ENCODE data around the gene NEXN. TPM values are rescaled to one million over a fixed set of nuclear protein-coding genes. Genes with fewer than 3 reads are reported as not detected.

Gene NEXN
- polyA plus RNA-seq (2012; ENCODE audit: insufficient read depth, insufficient read length): 1.4 TPM

DNA sequence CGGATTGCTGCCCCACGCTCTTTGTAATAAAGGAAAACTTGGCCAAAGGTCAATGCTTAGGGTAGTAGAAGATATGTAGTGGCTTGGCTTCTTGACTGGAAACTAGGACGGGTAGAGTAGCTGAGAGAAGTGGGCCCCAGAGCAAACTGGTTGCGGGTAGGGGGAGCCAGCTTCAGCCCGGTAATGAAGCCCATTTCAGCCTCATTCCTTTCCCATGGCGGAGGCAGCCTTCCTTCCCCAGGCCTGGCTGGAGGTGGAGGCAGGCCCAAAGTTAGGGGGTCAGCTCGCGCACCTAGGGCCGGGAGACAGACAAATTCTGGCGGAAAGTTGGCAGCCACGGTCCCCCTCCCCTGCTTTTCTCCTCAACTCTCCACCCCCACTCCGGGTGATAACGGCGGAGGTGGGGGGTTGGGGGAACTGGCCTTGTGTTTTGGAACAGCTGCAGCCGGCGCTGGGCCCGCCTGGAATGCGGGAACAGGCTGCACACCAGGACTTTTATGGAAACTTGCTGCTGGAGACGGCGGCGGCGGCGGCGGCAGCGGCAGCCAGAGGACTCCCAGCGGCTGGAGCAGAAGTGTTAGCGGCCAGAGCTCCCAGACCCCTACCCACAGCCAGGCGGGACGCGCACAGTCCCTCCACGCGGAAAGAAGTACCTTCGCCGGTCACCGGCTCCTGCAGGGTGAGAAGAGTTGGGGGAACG, at the start of gene NEXN:
NEXN (plus strand) TSS at position 544 of the 700 bp plus-strand sequence. CDS start 27,483 bp downstream, outside the sequence.
- no peak for DNase-seq (ENCODE audit: low read depth, low spot score)
- no peak within 1 kb of the TSS for H3K4me3 ChIP-seq (ENCODE audit: low read length)

- H3K4me3 ChIP-seq (ENCODE audit: low read length): no peak overlapping the region
- no peak for DNase-seq (ENCODE audit: low read depth, low spot score)
Observed at GRCh38 chr1:77841574-77841973, 46.9 kb upstream of the NEXN start.

DNA sequence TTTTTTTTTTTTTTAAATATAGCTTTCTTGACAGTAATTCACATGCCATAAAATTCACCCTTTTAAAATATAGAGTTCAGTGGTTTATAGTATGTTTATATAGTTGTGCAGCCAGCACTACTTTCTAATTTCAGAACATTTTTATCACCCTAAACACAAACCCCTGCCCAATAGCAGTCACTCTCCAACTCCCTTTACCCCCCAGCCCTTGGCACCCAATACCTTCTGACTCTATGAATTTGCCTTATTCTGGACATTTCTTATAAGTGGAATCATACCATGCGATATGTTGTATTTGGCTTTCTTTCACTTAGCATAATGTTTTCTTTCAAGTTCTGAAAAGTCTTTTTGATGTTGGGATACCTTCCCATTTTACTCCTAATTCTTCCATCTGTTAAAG, 42.5 kb upstream of the NEXN start:
- H3K4me3 ChIP-seq (ENCODE audit: low read length): no peak overlapping the region
- DNase-seq (ENCODE audit: low read depth, low spot score): no peak

DNA sequence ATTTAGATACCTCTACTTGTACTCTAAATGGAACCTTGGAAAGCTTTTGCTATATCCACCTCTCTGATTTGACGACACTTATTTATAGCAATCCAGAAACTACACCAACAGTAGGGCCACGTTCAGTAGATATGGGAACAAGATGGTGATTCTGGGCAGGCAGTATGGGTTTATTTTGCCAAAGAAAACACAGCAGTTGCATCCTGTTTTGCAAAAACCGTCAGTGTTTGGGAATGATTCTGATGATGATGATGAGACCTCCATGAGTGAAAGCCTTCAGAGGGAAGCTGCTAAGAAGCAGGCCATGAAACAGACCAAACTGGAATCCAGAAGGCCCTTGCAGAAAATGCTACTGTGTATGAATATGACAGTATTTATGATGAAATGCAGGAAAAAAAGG, 41.5 kb upstream of the NEXN start:
- H3K4me3 ChIP-seq (ENCODE audit: low read length): no peak overlapping the region
- DNase-seq (ENCODE audit: low read depth, low spot score): no peak

- no peak overlapping the region for H3K4me3 ChIP-seq (ENCODE audit: low read length)
- peak; percentile 51 for DNase-seq (ENCODE audit: low read depth, low spot score)
Observed at GRCh38 chr1:77847621-77848080, 40.8 kb upstream of the NEXN start.

- no peak for DNase-seq (ENCODE audit: low read depth, low spot score)
- H3K4me3 ChIP-seq (ENCODE audit: low read length): no peak overlapping the region
Observed at GRCh38 chr1:77850082-77850481, 38.3 kb upstream of the NEXN start.

- no peak for DNase-seq (ENCODE audit: low read depth, low spot score)
Observed at GRCh38 chr1:77857552-77857951, 30.9 kb upstream of the NEXN start.

GRCh38 chr1:77858725-77859124, 29.7 kb upstream of the NEXN start:
- no peak overlapping the region for H3K4me3 ChIP-seq (ENCODE audit: low read length)

More at GRCh38 chr1:77857552-77857951, 30.9 kb upstream of the NEXN start:
- no peak overlapping the region for H3K4me3 ChIP-seq (ENCODE audit: low read length)

GRCh38 chr1:77859248-77859647, 29.2 kb upstream of the NEXN start:
- no peak overlapping the region for H3K4me3 ChIP-seq (ENCODE audit: low read length)
- no peak for DNase-seq (ENCODE audit: low read depth, low spot score)

More at GRCh38 chr1:77858725-77859124, 29.7 kb upstream of the NEXN start:
- no peak for DNase-seq (ENCODE audit: low read depth, low spot score)

DNA sequence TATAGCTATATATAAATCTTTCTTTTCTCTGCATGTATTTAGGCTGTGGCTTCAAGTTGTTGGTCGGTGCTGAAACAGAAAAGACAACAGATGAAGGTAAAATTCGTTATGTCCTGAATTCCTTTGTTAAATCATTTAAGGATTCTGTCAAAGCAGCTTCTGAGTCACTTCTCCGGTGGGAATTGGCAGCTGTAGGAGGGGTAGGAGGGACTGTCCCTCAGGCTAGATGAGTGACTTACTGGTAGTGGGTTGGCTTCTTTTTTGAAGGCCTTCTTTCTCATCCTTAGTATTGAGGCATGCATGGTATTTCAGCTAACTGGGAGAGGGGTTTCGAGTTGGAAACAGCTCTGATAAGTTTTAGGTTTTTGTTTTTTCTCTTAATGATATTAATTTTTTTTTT, 22.1 kb upstream of the NEXN start:
- H3K4me3 ChIP-seq (ENCODE audit: low read length): no peak overlapping the region
- DNase-seq (ENCODE audit: low read depth, low spot score): no peak

DNA sequence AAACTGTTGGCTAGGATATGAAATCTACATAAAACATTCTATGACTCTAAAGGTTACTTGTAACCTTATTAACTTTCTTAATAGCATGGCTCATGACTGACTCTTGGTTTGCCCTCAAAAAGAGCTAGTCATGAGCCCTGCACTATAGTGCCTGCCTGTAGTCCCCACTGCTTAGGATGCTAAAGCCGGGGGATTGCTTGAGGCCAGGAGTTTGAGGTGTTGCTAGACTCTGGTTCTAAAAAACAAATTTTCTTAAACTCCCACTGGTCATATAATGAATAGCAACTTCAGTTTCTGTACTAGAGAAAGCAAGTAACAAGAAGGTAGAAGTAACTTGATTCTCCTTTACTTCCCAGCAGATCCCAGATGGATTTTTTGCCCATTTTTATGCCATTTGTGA, 15.8 kb upstream of the NEXN start:
- H3K4me3 ChIP-seq (ENCODE audit: low read length): no peak overlapping the region
- no peak for DNase-seq (ENCODE audit: low read depth, low spot score)

DNA sequence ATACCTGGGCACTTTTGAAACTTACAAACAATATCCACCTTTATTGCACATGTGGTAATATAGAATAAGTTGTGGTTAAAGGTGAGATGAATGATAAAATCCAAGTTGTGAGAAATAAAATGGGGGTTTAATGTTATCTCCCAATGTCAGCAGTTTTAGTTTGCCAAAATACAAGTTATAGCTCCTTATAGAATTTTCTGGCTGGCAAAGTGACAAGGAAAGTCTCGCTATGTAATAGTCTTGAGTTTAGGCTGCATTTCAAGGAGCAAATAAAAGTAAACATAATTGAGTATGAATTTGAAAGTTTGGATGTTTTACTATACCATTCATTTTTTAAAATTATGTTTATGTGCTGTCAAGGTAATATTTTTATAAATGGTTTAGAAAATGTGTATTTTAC, 15.0 kb upstream of the NEXN start:
- no peak for DNase-seq (ENCODE audit: low read depth, low spot score)
- no peak overlapping the region for H3K4me3 ChIP-seq (ENCODE audit: low read length)

DNA sequence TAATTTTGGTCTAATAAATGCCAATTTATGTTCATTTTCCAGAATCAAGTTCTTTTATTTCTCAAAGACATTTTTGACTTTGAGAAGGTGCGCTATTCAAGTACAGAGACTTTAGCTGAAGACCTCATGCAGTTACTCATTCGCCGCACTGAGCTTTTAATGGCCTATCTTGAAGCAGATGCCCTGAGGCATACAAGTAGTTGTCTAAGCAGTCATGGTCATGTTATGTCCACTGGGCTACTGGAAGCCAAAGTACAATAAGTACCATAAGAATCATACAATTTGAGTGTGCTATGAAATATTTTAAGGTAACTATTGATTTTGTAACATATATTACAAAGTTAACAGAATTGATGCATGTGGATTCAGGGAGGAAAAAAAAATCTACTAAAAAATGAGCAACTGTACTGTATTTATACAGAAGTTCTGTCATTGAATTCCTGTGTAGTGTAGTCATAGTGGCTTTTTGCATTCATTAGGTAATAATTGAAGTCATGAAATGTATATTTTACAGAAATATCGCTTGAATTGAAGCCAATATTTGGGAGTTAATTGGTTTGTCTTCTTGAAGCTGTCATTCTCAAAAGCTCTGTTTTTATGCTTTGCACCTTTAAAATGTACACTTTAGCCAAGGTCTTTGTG, 13.5 kb upstream of the NEXN start:
- no peak overlapping the region for H3K4me3 ChIP-seq (ENCODE audit: low read length)
- no peak for DNase-seq (ENCODE audit: low read depth, low spot score)

- no peak overlapping the region for H3K4me3 ChIP-seq (ENCODE audit: low read length)
- DNase-seq (ENCODE audit: low read depth, low spot score): no peak
Observed at GRCh38 chr1:77876884-77877283, 11.5 kb upstream of the NEXN start.

- H3K4me3 ChIP-seq (ENCODE audit: low read length): no peak overlapping the region
- DNase-seq (ENCODE audit: low read depth, low spot score): peak; percentile 58
Observed at GRCh38 chr1:77881061-77881460, 7.4 kb upstream of the NEXN start.

DNA sequence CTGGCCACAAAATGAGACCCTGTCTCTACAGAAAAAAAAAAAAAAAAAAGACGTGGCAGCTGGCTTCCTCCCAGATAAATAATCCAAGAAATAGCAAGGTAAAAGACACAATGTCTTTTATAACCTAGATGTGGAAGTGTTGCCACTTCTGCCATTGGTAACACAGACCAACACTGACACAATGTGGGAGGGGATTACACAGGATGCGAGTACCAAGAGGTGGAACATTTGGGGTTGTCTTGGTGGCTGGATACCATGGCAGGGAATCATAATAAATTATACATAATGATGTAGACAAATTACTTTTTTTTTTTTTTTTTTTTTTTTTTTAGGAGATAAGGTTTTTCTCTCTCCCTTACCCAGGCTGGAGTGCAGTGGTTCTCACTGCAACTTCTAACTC, 6.0 kb upstream of the NEXN start:
- H3K4me3 ChIP-seq (ENCODE audit: low read length): no peak overlapping the region
- DNase-seq (ENCODE audit: low read depth, low spot score): no peak

- no peak overlapping the region for H3K4me3 ChIP-seq (ENCODE audit: low read length)
- no peak for DNase-seq (ENCODE audit: low read depth, low spot score)
Observed at GRCh38 chr1:77888781-77889642, 588 bp downstream of the NEXN start.

GRCh38 chr1:77889671-77890070, 1.2 kb downstream of the NEXN start:
- no peak overlapping the region for H3K4me3 ChIP-seq (ENCODE audit: low read length)
- DNase-seq (ENCODE audit: low read depth, low spot score): no peak

DNA sequence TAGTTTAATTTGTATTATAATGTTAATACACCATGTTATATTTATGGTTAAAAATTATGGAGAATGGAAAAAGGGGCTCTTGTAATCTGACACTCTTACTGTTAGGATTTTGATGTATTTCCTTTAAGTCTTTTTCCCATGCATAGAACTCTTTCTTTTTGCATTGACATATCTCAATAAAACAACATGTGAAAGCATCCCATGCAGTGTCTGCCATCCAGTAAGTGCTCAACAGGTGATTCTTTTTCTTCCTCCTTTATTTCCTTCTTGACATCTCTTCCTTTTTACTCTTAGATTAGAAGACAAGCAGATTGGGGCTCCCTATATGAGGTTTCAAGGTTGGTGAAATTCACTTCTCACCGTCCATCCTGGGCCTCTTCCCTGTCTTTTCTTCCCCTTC, 2.8 kb downstream of the NEXN start:
- DNase-seq (ENCODE audit: low read depth, low spot score): no peak
- H3K4me3 ChIP-seq (ENCODE audit: low read length): no peak overlapping the region

All from Jurkat, Clone E6-1 (cell line).